GM18951 (cell line): ENCODE measurements around the gene ZNF286A.
"Not testable (repeated sequence)": the region's sequence is repeated elsewhere in the genome, so short reads cannot be mapped to it uniquely, and the experiment has no call there.

Source experiments
- POLR2A ChIP-seq: IDR thresholded peaks from 4 replicates; pipeline ENCODE4 v1.6.1; 2011; ENCODE audit warnings: mild to moderate bottlenecking; ENCODE audit not compliant: insufficient read length, insufficient read depth; ENCODE audit errors: extremely low read depth
- in situ Hi-C: fragments of 300-500 bp; cut with MboI; formaldehyde crosslinking; loops from one replicate; pipeline ENCODE4 v1.12.0; 2022; ENCODE audit warnings: low sequenced_read_pairs, mixed read lengths, inconsistent platforms; ENCODE audit not compliant: unreplicated experiment

The ZNF286A gene

GRCh38 chr17:15663176-15663575 is 36.4 kb upstream of the ZNF286A start:
- in situ Hi-C loops, result no loop called here
- TF ChIP-seq POLR2A, result no peak

- TF ChIP-seq POLR2A, result no peak
- in situ Hi-C loops, result no loop called here
Observed at GRCh38 chr17:15663691-15664090, 35.9 kb upstream of the ZNF286A start.

- in situ Hi-C loops, result not testable (repeated sequence)
Observed at GRCh38 chr17:15669526-15669925, 30.0 kb upstream of the ZNF286A start.

GRCh38 chr17:15674640-15675039 is 24.9 kb upstream of the ZNF286A start:
- in situ Hi-C loops, result not testable (repeated sequence)

- in situ Hi-C loops, result not testable (repeated sequence)
Observed at GRCh38 chr17:15675991-15676390, 23.6 kb upstream of the ZNF286A start.

GRCh38 chr17:15683135-15683534 is 16.4 kb upstream of the ZNF286A start:
- in situ Hi-C loops, result not testable (repeated sequence)

GRCh38 chr17:15683824-15684478 is 15.6 kb upstream of the ZNF286A start, which contains the start of gene TRIM16:
Gene TRIM16 (minus strand): TSS chr17:15684311. CDS start chr17:15651609, 32,702 bp downstream.
- in situ Hi-C loops, result not testable (repeated sequence)
- peak; percentile 57 for TF ChIP-seq POLR2A

- in situ Hi-C loops, result not testable (repeated sequence)
Observed at GRCh38 chr17:15687494-15687893, 12.1 kb upstream of the ZNF286A start.

- in situ Hi-C loops, result not testable (repeated sequence)
Observed at GRCh38 chr17:15698967-15699366, 585 bp upstream of the ZNF286A start.

GRCh38 chr17:15699937-15700336 is 385 bp downstream of the ZNF286A start:
- in situ Hi-C loops, result not testable (repeated sequence)

GRCh38 chr17:15704239-15704638 is 4.7 kb downstream of the ZNF286A start:
- in situ Hi-C loops, result not testable (repeated sequence)

- in situ Hi-C loops, result not testable (repeated sequence)
Observed at GRCh38 chr17:15704813-15705212, 5.3 kb downstream of the ZNF286A start.

- in situ Hi-C loops, result not testable (repeated sequence)
Observed at GRCh38 chr17:15708879-15709278, 9.3 kb downstream of the ZNF286A start.

- in situ Hi-C loops, result not testable (repeated sequence)
Observed at GRCh38 chr17:15716601-15717563, 17.3 kb downstream of the ZNF286A start.

- in situ Hi-C loops, result not testable (repeated sequence)
Observed at GRCh38 chr17:15730535-15730934, 31.0 kb downstream of the ZNF286A start.

- in situ Hi-C loops, result not testable (repeated sequence)
Observed at GRCh38 chr17:15731900-15732299, 32.3 kb downstream of the ZNF286A start, which contains the start of gene TBC1D26. Gene TBC1D26 (plus strand): TSS chr17:15732283. CDS start chr17:15735349, 3,066 bp downstream.

- in situ Hi-C loops, result not testable (repeated sequence)
Observed at GRCh38 chr17:15733174-15733789, 33.7 kb downstream of the ZNF286A start.

- in situ Hi-C loops, result not testable (repeated sequence)
Observed at GRCh38 chr17:15736578-15736977, 37.0 kb downstream of the ZNF286A start.
